Bronchus fibroblast of lung (primary cell): ENCODE measurements around the gene CHKB. TPM values are rescaled to one million over a fixed set of nuclear protein-coding genes. Genes with fewer than 3 reads are reported as not detected.

Source experiments
- total RNA-seq: library from RNA; depleted of rRNA; stranded (reverse); fragments of >200 nt; gene quantifications from 2 replicates; pipeline ENCODE4 v1.2.3, GENCODE V29; 2015

CHKB gene, protein sequence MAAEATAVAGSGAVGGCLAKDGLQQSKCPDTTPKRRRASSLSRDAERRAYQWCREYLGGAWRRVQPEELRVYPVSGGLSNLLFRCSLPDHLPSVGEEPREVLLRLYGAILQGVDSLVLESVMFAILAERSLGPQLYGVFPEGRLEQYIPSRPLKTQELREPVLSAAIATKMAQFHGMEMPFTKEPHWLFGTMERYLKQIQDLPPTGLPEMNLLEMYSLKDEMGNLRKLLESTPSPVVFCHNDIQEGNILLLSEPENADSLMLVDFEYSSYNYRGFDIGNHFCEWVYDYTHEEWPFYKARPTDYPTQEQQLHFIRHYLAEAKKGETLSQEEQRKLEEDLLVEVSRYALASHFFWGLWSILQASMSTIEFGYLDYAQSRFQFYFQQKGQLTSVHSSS
- total RNA-seq, result 31.8 and 37.3 TPM in 2 replicates

DNA sequence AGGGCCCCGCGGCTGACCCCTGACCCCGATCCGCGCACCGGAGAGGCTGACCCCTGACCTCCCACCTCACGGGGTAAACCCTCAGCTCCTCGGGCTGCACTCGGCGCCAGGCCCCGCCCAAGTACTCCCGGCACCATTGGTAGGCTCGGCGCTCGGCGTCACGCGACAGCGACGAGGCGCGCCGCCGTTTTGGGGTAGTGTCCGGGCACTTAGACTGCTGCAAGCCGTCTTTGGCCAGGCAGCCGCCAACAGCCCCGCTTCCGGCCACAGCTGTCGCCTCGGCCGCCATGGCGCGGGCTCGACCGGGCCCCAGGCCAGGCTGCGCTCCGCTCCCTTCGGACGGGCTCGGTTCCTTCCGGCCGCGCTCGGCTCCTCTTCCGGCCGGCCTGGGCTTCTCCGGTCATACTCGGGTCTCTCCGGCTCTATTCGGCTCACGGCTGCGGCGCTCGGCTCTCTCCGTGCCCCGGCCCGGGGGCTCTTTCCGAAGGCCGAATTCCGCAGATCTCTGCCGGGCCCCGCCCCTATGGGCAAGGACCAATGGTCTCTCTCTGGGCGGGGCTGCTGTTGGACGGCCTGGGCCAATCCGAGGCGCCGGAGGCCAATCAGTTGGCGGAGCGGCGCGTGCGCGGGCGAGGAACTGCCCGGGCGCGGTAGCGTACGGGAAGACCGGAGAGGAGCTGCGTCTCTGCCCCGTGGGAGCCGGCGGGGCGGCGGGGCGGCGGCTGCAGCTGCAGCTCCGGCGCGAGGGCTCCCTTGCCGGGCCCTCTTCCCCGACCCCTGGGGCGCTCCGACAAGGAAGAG lies at the start of gene CHKB:
TSS of gene CHKB (minus strand) at position 357 of the 801 bp plus-strand sequence. CDS start at position 289, 68 bp downstream.

DNA sequence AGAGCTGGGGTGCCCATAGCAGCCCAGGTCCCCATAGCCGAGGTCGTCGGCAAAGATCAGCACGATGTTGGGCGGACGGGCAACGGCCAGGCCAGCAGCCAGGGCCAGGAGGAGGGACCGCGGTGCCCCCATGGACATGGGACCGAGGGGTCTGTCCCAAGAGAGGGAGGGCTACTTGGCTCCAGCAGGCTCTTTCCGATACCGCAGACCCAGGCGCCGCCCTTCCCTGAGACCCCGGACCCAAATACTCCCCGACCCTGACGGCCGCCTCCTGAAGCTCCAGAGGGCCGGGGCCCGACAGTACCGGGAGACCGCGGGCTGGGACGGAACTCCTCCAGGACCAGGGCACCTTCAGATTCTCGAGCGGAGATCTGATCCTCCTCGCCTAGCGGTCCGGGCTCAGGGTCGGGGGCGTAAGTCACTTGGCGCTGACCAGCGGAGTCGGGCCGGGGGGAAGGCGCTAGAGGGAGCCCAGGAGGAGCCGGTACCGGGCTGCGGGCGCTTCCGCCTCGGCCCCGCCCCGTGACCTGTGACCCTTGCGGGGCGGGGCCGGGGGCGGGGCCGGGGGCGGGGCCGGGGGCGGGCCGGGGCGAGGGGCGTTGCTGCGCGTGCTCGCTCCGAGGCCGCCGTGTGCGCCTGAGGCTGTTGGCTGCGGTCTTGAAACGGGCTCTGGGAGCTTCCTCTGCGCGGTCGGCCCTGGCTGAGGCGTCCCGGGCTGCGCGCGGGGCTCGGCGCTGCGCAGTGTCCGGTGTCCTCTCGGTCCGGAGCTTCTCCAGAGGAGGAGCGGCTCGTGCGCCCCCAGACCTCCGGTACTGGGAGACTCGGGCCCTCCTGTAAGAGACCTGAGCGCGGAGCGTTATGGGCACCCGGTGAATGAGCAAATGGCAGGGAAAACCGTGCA lies 45.2 kb upstream of the CHKB start, which contains the start of gene ARSA:
TSS of gene ARSA (minus strand) at position 511 of the 901 bp plus-strand sequence. CDS start at position 138, 373 bp downstream.

DNA sequence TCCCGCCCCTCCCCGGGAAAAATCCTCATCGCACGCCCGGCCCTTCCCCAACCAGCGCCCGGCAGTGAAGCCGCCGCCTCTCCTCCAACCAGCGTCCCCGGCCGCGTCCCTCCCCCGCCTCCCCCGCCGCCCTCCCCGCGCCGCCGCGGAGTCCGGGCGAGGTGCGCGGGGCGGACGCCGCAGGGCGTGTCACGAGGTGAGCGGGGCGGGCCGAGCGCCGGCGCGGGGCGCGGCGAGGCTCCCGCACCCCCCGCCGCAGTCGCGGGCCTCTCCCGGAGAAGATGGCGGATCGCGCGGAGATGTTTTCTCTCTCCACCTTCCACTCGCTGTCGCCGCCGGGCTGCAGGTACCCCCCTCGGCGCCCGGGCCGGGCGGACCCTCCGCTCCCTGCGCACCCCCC lies 17.9 kb upstream of the CHKB start, which contains the start of gene MAPK8IP2:
TSS of gene MAPK8IP2 (plus strand) at position 256 of the 400 bp plus-strand sequence. CDS start at position 282, 26 bp downstream.

DNA sequence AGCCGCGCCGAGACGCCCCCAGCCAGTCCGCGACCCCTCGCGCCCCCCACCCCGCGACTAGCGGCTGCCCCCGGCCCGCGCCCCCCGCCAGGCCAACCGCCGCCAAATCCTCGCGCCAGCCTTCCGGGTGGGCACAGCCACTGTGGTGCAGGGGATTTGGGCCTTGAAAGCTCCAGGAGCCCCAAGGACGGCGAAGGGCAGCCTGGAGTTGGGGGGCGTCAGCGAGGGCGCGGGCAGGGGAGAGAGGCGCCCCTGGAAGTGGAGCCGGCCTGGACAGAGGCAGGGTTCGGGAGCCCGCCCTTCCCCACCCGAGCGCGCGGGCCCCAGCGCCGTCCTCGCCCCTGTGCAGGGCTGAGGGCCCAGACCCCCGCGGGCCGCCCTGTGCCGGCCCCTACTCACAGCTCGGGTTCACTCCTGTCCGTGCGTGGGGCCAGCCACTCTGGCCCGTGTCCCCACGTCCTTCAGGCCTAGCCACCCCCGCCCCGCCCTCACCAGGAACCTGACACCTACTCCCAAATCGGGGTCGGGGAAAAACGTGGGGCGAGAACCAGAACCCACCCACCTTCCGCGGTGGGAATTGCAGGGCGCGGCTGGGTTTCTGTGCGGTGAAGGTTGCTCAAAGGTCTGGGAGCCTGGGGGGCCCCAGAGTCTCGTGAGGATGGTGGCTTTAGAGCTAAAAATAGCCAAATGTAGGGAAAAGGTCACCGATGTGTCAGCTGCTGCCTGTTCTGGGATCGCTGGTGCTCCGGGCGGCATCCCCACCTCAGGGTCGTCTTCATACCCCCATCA lies 4.5 kb downstream of the CHKB start, which contains the start of gene CPT1B:
TSS of gene CPT1B (minus strand) at position 441 of the 789 bp plus-strand sequence. CDS start 512 bp downstream, outside the sequence.

DNA sequence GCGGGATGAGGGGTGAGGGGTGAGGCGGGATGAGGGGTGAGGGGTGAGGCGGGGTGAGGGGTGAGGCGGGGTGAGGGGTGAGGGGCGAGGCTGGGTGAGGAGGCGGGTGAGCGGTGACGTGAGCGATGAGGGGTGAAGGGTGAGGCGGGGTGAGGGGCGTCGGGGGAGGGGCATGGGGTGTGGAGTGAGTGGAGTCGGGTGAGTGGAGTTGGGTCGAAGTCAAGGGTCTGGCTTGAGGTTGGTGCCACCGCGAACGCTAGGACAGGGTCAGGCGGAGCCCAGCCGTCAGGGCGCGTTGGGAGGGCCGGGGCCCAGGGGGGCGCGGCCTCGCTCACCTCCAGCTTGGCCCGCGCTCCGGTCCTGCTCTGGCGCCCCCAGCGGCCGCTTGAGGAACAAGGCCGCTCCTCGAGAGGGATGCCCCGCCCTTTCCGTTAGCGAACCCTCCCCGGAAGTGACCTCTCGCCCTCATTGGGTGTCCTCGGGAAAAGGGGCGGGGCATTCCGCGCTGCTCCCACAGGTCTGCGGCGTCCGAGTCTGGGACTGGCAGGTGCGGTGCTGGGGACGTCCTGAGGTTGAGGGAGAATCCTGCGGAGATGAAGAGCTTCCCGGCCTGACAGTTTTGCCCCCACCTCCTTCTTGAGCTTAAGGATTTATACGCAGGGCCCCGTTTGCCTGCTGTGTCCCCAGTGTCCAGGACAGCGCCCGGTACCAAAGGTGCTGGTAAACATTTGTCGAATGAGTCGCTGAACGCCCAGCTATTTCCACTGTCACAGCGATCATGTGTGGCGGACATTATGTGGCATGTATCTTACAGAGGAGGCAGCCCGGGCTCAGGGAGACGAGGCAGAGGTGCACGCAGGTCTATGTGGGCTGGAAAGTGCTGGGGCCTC lies 19.9 kb downstream of the CHKB start, which contains the start of gene SYCE3:
TSS of gene SYCE3 (minus strand) at position 397 of the 890 bp plus-strand sequence. CDS start 6,514 bp downstream, outside the sequence.

DNA sequence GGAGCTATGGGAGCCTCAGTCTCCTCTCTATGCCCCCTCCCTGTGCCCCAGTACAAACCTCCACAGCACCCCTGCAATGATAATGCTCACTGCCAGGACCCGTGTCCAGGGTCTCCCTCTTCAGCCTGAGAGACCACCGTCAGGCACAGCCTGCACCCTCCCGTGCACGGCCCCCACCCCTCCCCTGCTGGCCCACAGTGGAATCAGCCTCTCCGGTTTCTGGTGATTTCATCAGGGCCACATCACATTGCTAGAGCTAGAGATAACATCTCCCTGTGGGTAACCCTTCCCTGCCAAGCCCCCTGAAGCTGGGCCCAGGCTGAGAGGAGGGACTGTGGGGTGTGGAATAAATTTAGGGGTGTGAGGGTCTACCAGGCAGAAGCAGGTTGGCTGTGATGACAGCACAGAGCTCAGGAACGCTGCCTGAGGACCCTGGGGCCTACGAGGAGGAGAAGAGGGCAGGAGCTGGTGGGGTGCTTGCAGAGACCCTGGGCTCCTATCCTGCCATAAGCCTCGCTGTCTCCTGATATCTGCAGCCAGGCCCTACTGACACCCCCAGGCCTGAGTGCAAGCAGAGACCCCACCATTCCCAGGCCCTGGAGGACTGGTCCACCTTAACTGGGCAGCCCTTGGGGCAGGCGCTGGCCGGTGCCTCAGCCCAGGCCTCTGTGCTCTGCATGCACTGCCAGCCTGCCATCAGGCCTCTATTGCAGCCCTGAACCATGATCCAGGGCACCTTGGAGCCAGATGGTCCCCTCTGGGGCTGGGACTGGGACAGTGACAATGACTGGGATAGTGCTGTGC lies 36.9 kb downstream of the CHKB start, which contains the start of gene KLHDC7B:
TSS of gene KLHDC7B (plus strand) at position 378 of the 804 bp plus-strand sequence. CDS start at position 723, 345 bp downstream.

DNA sequence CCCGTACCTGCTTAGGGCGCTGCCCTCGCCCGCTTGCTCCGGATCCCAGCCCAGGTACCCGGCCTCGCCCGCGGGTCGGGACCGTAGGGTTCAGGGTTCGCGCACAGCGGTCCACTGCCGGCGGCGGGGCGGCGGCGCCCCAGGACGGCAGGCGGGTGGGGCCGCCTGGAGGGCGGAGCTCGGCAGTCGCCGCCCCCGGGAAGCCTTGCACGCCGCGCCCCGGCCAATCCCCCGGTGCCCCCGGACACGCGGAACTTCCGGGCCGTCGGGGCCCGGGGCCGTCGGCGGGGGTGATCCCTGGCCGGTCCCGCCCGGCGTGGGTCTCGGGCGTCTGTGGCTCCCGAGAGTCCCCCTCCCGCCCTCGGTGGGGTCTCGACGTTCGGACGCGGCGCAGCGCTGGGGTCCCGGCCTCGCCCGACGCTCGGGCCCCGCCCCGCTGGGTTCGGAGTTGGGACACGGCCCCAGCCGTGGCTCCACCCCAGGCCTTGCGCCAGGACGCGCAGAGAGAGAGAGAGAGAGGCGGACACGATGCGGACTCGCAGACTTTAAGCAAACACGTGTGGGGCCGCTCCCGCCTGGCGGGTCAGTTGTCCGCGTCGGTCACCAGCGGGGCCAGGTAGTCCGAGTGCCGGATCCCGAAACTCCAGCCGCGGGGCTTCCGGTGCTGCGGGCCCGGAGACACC lies 52.6 kb downstream of the CHKB start, which contains the start of gene TYMP:
TSS of gene TYMP (minus strand) at position 116 of the 683 bp plus-strand sequence. CDS start 303 bp downstream, outside the sequence.

Other genes with a start within 250 kb of the CHKB start
- 38.1 and 40.5 TPM in 2 replicates for gene PPP6R2, start 239.5 kb downstream of the CHKB start, total RNA-seq
- gene SBF1, start 107.8 kb downstream of the CHKB start, total RNA-seq, result 52.0 and 54.1 TPM in 2 replicates
- 4.7 and 4.8 TPM in 2 replicates for gene ADM2, start 101.3 kb downstream of the CHKB start, total RNA-seq
- gene MIOX, start 96.0 kb downstream of the CHKB start, total RNA-seq, result 0.17 TPM in 1 of 2 replicates, not detected in the other
- 86.4 and 92.3 TPM in 2 replicates for gene LMF2, start 75.1 kb downstream of the CHKB start, total RNA-seq
- 71.5 and 77.0 TPM in 2 replicates for gene NCAPH2, start 74.6 kb downstream of the CHKB start, total RNA-seq
- gene SCO2, start 57.3 kb downstream of the CHKB start, total RNA-seq, result 0.30 and 1.8 TPM in 2 replicates
- gene TYMP, start 52.8 kb downstream of the CHKB start, total RNA-seq, result 16.9 and 19.0 TPM in 2 replicates
- 0.17 TPM in 1 of 2 replicates, not detected in the other for gene KLHDC7B, start 37.0 kb downstream of the CHKB start, total RNA-seq
- not detected in 2 replicates for gene SYCE3, start 19.9 kb downstream of the CHKB start, total RNA-seq
- 0.17 and 1.0 TPM in 2 replicates for gene CPT1B, start 4.4 kb downstream of the CHKB start, total RNA-seq
- 0.17 and 0.59 TPM in 2 replicates for gene MAPK8IP2, start 17.9 kb upstream of the CHKB start, total RNA-seq
- 16.6 and 17.4 TPM in 2 replicates for gene ARSA, start 45.3 kb upstream of the CHKB start, total RNA-seq
- gene SHANK3, start 90.0 kb upstream of the CHKB start, total RNA-seq, result 0.50 and 0.59 TPM in 2 replicates
- gene ACR, start 155.4 kb upstream of the CHKB start, total RNA-seq, result not detected in 2 replicates
- gene RABL2B, start 200.8 kb upstream of the CHKB start, total RNA-seq, result 11.6 and 13.1 TPM in 2 replicates